HG03460 (cell line): ENCODE results near the gene BCKDK.
"Not testable (repeated sequence)": the region's sequence is repeated elsewhere in the genome, so short reads cannot be mapped to it uniquely, and the experiment has no call there.

Experiments used
- ATAC-seq: cut with Tn5 transposase; IDR thresholded peaks from one replicate; pipeline ENCODE4 v1.9.1; 2021; ENCODE audit not compliant: unreplicated experiment

The BCKDK gene

GRCh38 chr16:31120129-31120528 lies 11.9 kb downstream of the BCKDK start:
- ATAC-seq = no peak

- ATAC-seq = no peak
Observed at GRCh38 chr16:31125844-31126243, 17.7 kb downstream of the BCKDK start.

- no peak for ATAC-seq
Observed at GRCh38 chr16:31127182-31127581, 19.0 kb downstream of the BCKDK start.

DNA sequence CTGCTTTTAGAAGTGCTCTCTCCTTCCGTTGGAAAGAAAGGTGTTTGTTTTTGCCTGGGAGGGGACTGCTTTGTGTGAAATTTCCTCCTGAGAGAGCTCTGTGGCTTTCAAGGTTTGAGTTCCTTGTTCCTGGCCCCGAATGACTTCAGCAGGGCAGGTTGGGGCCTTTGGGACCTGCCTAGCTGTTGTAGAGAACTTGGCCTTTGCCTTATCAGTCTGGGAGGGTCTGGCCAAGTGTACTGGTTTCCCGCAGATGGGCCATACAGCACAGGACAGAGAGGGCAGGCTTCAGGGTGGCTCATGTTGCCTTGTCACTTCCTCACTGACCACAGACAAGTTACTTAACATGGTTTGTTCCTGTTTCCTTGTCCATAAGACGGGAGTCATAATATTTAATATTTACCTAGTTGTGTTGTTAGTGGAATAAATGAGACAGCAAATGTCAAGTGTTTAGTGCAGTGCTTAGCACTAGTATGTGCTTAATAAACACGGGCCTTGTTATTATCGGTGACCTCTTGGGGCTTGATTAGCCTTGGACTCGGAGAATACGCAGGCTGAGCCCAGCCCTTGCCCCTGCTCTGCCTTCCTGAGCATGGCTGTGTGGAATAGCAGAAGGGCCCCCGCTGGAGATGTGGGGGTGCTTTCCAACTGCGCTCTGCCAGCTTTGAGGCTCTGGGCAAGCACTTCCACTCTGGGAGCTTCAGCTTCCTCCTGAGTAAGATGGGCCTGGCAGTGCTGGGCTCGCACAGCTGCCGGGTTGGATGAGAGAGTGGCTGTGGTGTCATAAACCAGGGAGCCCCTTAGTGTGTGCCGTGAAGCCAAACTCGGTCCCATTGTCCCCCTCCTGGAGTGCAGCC lies 20.8 kb downstream of the BCKDK start:
- ATAC-seq = no peak

GRCh38 chr16:31129568-31130335 lies 21.6 kb downstream of the BCKDK start:
- ATAC-seq = no peak

- no peak for ATAC-seq
Observed at GRCh38 chr16:31130336-31130891, 22.2 kb downstream of the BCKDK start.

- ATAC-seq = no peak
Observed at GRCh38 chr16:31130899-31131298, 22.7 kb downstream of the BCKDK start.

GRCh38 chr16:31131416-31131815 lies 23.2 kb downstream of the BCKDK start:
- ATAC-seq = no peak

DNA sequence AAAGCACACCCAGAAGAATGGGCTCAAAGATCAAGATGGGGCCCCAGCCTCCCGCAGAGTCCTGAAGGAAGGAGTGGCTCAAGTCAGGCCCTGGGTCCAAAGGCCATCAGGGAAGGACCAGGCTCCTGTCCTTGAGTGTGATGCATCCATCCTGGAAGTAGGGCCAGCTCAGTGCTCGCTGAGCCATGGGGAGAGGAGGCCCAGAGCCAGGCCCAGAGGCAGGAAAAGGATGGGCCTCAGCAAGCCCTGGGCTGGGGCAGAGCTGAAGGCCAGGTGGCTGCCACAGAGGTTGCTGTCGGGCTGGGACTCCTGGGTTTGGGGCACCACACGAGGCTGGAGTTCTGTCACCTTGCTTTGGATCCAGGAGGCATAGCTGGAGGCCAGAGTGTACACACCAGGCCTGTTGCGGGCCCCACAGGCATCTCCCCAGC lies 23.7 kb downstream of the BCKDK start:
- no peak for ATAC-seq

GRCh38 chr16:31132303-31132979 lies 24.3 kb downstream of the BCKDK start:
- no peak for ATAC-seq

DNA sequence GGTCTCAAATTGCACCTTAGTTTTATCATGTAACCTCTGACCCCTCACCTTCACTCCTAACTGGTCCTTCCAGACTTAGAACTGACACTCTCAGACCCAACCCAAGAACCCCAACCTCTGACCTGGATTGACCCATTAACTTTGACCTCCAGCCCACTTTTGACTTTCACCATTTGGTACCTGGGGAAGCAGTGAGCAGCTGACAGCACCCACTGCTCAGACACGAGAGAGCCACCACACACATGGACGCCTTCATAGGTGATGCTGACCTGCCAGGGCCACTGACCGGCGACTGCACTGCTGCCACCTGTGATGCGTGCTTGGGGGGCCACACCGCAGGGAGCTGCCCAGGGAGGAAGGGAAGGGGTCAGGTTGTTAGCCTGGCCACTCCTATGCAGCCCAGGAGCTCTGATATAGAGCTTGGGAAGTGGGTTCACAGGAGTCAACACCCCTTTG lies 24.9 kb downstream of the BCKDK start:
- no peak for ATAC-seq

DNA sequence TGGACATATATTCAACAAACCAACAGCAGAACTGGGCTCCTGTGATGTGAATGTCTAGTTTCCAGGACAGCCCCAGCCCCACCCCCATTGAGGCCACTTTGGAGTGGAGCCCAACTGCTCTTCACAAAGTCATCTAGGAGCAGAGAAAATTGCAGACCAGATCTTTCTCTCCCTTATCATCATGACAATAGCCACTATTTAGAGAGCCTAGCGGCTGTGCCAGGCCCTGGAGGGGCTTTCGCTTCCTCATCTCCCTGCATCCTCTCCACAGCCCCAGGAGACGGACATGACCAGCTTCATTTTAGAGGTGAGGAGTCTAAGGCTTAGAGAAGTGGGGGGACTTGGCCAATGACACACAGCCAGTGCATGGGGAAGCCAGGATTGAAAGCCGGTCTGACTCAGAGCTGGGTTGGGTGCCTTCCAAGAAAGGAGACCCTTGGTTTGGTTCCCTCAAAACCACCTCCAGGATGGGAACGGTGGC lies 25.9 kb downstream of the BCKDK start:
- no peak for ATAC-seq

DNA sequence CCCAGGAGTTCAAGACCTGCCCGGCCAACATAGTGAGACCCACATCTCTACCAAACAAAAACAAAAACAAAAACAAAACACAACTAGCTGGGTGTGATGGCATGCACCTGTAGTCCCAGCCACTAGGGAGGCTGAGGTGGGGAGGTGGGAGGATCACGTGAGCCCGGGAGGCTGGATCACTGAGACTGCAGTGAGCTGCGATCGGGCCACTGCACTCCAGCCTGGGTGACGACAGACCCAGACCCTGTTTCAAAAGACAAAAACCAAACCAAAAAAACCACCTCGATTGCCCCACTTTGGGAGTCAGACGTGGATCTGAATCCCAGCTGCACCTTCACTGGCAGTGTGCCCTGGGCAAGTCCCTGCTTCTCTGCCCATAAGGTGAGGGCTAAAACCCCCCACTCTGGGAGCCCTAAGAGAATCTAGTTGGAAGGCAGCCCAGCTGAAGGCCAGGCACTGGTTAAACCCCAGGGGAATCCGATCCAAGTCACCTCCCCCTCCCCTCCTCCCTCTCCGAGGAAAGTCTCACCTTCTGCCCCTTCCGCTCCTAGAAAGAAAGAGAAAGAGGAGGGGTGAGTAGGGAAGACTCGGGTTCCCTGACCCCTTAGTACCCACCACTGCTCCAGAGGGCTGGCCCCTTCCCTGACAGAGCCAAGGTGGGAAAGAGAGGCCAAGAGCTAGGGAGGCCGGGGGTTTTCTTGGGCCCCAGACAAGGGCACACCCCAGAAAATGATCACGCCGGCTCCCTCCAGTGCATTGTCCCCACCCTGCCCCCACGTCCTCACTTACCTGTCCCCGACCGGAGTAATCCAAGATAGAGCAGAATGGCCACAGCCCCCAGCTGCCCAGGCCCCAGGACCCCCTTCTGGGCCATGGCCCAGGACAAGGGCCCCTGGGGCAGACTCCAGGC lies 26.7 kb downstream of the BCKDK start:
- ATAC-seq = no peak

GRCh38 chr16:31135535-31136286 lies 27.5 kb downstream of the BCKDK start, which contains the start of gene PRSS8:
Gene PRSS8 (minus strand): TSS chr16:31135727. CDS start chr16:31135498, 229 bp downstream.
- ATAC-seq = no peak

DNA sequence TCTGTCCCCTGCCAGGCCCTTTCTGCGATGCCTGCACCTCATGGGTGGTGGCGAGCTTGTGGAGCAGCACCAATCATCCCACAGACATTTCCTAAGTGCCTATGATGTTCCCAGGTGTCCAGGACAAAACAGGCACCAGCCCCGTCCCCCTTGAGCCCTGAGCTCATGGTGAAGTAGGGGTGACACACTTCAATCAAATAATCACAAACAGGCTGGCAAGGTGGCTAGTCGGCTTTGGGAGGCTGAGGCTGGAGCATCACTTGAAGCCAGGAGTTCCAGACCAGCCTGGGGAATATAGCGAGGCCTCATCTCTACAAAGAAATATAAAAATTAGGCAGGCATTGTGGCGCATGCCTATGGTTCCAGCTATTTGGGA lies 28.1 kb downstream of the BCKDK start:
- no peak for ATAC-seq

DNA sequence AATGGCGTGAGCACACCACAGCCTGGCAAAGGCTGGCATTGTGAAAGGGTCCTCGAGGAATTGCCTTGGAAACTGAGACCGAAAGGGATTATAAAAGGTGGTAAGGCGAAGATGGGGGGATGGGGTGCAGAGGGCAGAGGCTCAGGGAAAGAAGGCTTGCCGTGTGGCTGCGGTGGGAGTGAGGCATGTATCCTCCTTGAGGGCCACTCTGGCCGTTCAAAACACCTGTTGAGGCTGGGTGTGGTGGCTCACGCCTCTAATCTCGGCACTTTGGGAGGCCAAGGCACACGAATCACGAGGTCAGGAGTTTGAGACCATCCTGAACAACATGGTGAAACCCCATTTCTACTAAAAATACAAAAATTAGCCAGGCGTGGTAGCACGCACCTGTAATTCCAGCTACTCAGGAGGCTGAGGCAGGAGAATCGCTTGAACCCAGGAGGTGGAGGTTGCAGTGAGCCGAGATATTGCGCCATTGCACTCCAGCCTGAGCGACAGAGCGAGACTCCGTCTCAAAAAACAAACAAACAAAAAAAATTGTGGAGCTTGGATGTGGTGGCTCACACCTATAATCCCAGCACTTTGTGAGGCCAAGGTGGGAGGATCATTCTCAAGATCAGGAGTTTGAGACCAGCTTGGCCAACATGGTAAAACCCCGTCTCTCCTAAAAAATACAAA lies 28.8 kb downstream of the BCKDK start:
- ATAC-seq = not testable (repeated sequence)

GRCh38 chr16:31138621-31139578 lies 30.7 kb downstream of the BCKDK start:
- ATAC-seq = no peak
